GM12878 (cell line): ENCODE measurements around the gene ANKRD33. TPM values are rescaled to one million over a fixed set of nuclear protein-coding genes. Genes with fewer than 3 reads are reported as not detected.

Source experiments
- ATAC-seq: fragments of 200-7000 bp; cut with Tn5 transposase; 3 replicates; pipeline ENCODE4 v1.9.1; 2020; ENCODE audit warnings: mild to moderate bottlenecking, moderate library complexity
- BruUV-seq: library from RNA; stranded (reverse); fragments of 400-500 nt; replicated peaks from 2 replicates; lab custom pipeline; 2021; lab: Mats Ljungman, UMichigan
- CTCF ChIA-PET: fragments of 300-600 bp; sonication (Branson Sonifier 250); formaldehyde crosslinking; extraction: SDS; loops from one replicate; lab custom pipeline; 2021; ENCODE audit warnings: inconsistent platforms; lab: Yijun Ruan, JAX
- POLR2A ChIA-PET: fragments of 350-600 bp; formaldehyde crosslinking; extraction: SDS; loops from one replicate; lab custom pipeline; 2021; ENCODE audit warnings: inconsistent platforms; lab: Charles Lee
- RAD21 ChIA-PET: fragments of 300-600 bp; sonication (Branson Sonifier 250); formaldehyde crosslinking; loops from one replicate; lab custom pipeline; 2023; ENCODE audit warnings: antibody characterized with exemption; ENCODE audit not compliant: unreplicated experiment; lab: Charles Lee
- SMC1A ChIA-PET: fragments of 300-600 bp; sonication (Branson Sonifier 250); formaldehyde crosslinking; loops from one replicate; lab custom pipeline; 2023; ENCODE audit not compliant: unreplicated experiment, uncharacterized antibody; lab: Charles Lee
- DNase-seq: peaks from one replicate; pipeline ENCODE4 v3.0.0-alpha.2; 2011; ENCODE audit warnings: low read depth, low spot score
- FAIRE-seq: peaks from 3 replicates; lab custom pipeline; 2011; peaks lifted over from hg19 to GRCh38; lab: Jason Lieb, UNC
- H2AFZ ChIP-seq: 2 replicates; pipeline ENCODE4 v1.6.0; 2011; ENCODE audit warnings: low read depth, low read length, control low read depth; ENCODE audit not compliant: control insufficient read depth
- H3K27ac ChIP-seq: 2 replicates; pipeline ENCODE4 v1.5.1; 2011; ENCODE audit warnings: control low read depth; ENCODE audit not compliant: control insufficient read depth, insufficient read depth
- H3K27me3 ChIP-seq, 2 experiments: replicated peaks in 1 of 2; 2 replicates each; pipeline versions ENCODE4 v1.6.0 to v1.6.1; 2011; ENCODE audit warnings: low read length in 1 of 2; ENCODE audit not compliant: control insufficient read depth in 2 of 2, insufficient read depth in 2 of 2
- H3K36me3 ChIP-seq, 2 experiments: 2 replicates each; pipeline ENCODE4 v1.5.1; 2011; ENCODE audit warnings: low read length in 1 of 2; ENCODE audit not compliant: control insufficient read depth in 2 of 2, insufficient read depth in 2 of 2
- H3K4me1 ChIP-seq: 2 replicates; pipeline ENCODE4 v1.6.1; 2011; ENCODE audit warnings: mild to moderate bottlenecking, low read length, moderate library complexity, mixed read lengths; ENCODE audit not compliant: control insufficient read depth, insufficient read depth
- H3K4me2 ChIP-seq: 2 replicates; pipeline ENCODE4 v1.6.0; 2011; ENCODE audit warnings: control low read depth; ENCODE audit not compliant: control insufficient read depth, insufficient read depth
- H3K4me3 ChIP-seq: fragments of 200-600 bp; sonication (generic); 2 replicates; pipeline ENCODE4 v1.5.1; 2016
- H3K79me2 ChIP-seq: 2 replicates; pipeline ENCODE4 v1.6.0; 2011; ENCODE audit warnings: low read length; ENCODE audit not compliant: control insufficient read depth, insufficient read depth
- H3K9ac ChIP-seq: 2 replicates; pipeline ENCODE4 v1.8.0; 2011; ENCODE audit warnings: low read length, control low read depth, mixed read lengths; ENCODE audit not compliant: control insufficient read depth, insufficient read depth
- H3K9me3 ChIP-seq: replicated peaks from 3 replicates; pipeline ENCODE4 v1.5.1; 2011; ENCODE audit warnings: mild to moderate bottlenecking, low read length; ENCODE audit not compliant: control insufficient read depth, insufficient read depth
- H4K20me1 ChIP-seq: 2 replicates; pipeline ENCODE4 v1.6.0; 2011; ENCODE audit not compliant: control insufficient read depth, insufficient read depth
- BACH1 ChIP-seq: fragments of 450-650 bp; IDR thresholded peaks from 2 replicates; pipeline ENCODE4 v1.6.1; 2017; ENCODE audit warnings: mild to moderate bottlenecking, borderline replicate concordance
- CEBPB ChIP-seq, 2 experiments: fragments of 150-350 bp in 1 of 2; IDR thresholded peaks; 2 replicates each; pipeline ENCODE4 v1.6.1; 2012 to 2014; ENCODE audit warnings: low read depth in 2 of 2, low read length in 2 of 2, borderline replicate concordance in 1 of 2, inconsistent platforms in 1 of 2
- CEBPZ ChIP-seq: fragments of 150-350 bp; IDR thresholded peaks from 2 replicates; pipeline ENCODE4 v1.6.1; 2016; ENCODE audit warnings: low read depth, low read length
- CREB1 ChIP-seq: IDR thresholded peaks from 2 replicates; pipeline ENCODE4 v1.6.1; 2012; ENCODE audit warnings: low read depth, mild to moderate bottlenecking, inconsistent platforms
- NBN ChIP-seq: fragments of 450-650 bp; IDR thresholded peaks from 2 replicates; pipeline ENCODE4 v1.6.1; 2016
- PAX5 ChIP-seq: IDR thresholded peaks from 2 replicates; pipeline ENCODE4 v1.6.1; 2011; ENCODE audit warnings: low read depth, low read length, borderline replicate concordance
- PKNOX1 ChIP-seq: fragments of 450-650 bp; IDR thresholded peaks from 2 replicates; pipeline ENCODE4 v1.6.1; 2016; ENCODE audit warnings: mild to moderate bottlenecking
- RB1 ChIP-seq: fragments of 450-650 bp; formaldehyde crosslinking; IDR thresholded peaks from 2 replicates; pipeline ENCODE4 v1.6.1; 2017; ENCODE audit warnings: mild to moderate bottlenecking, borderline replicate concordance
- RELA ChIP-seq: fragments of 450-650 bp; IDR thresholded peaks from 2 replicates; pipeline ENCODE4 v1.8.0; 2014; ENCODE audit warnings: borderline replicate concordance; ENCODE audit not compliant: partially characterized antibody
- SRF ChIP-seq, 2 experiments: IDR thresholded peaks; 2 replicates each; pipeline ENCODE4 v1.6.1; 2011; ENCODE audit warnings: low read depth in 2 of 2, low read length in 2 of 2, mild to moderate bottlenecking in 1 of 2, moderate library complexity in 1 of 2
- ZNF687 ChIP-seq: fragments of 450-650 bp; IDR thresholded peaks from 2 replicates; pipeline ENCODE4 v1.6.1; 2017; ENCODE audit warnings: mild to moderate bottlenecking, moderate library complexity
- WGBS: methylation state at CpG from one replicate; pipeline ENCODE4 v1.1.6; 2016; ENCODE audit warnings: low lambda C conversion rate; ENCODE audit not compliant: insufficient replicate concordance, insufficient coverage; ENCODE audit errors: missing lambda C conversion rate; 5-methylcytosine and 5-hydroxymethylcytosine counted together
- in situ Hi-C: fragments of 300-500 bp; cut with MboI; formaldehyde crosslinking; loops from 9 replicates; pipeline ENCODE4 v1.14.3; 2018; ENCODE audit warnings: mixed read lengths
- intact Hi-C: fragments of 100-400 bp; cut with micrococcal nuclease; formaldehyde crosslinking; loops from one replicate; pipeline ENCODE4 v1.14.2; 2022; ENCODE audit not compliant: unreplicated experiment
- polyA plus RNA-seq, 11 experiments: library from polyadenylated mRNA; depleted of rRNA in 4 of 11; unstranded in 6 of 11; stranded (reverse) in 5 of 11; fragments of >200 nt; fragmentation: Nextera tagmentation in 4 of 11; fragmentation: Illumina TruSeq in 1 of 11; extraction: Ambion mirVana in 4 of 11; extraction: Trizol in 1 of 11; gene quantifications; 1 replicate in 1 of 11; 2 replicates in 10 of 11; pipeline versions ENCODE4 v1.2.1 to v1.2.3, GENCODE V29; 2011 to 2016; ENCODE audit warnings: inconsistent platforms in 2 of 11, missing spikeins in 2 of 11, low read depth in 1 of 11
- total RNA-seq, 4 experiments: library from RNA; depleted of rRNA in 3 of 4; stranded (reverse); fragments of >200 nt in 3 of 4; fragmentation: Illumina TruSeq in 1 of 4; extraction: Trizol in 1 of 4; gene quantifications; 2 replicates each; pipeline versions ENCODE4 v1.2.1 to v1.2.3, GENCODE V29; 2013 to 2021

The ANKRD33 gene
- total and polyA plus RNA-seq, 10 of the 15 experiments (the other 5 are each of a cell fraction or from before 2014, with no cell fraction given) = not detected

GRCh38 chr12:51888316-51889215 lies 663 bp downstream of the ANKRD33 start:
- no peak for FAIRE-seq
- WGBS = 34% methylated on average over 15 of the region's 15 CpGs
- Histone ChIP-seq H3K4me2 (no peak overlapping the region), H3K9ac (no peak overlapping the region), H3K27ac (no peak overlapping the region), H3K4me3 (no peak overlapping the region), H4K20me1 (no peaks in the 10 kb centered on the region), H3K4me1 (no peaks in the 10 kb centered on the region), H2AFZ (no peak overlapping the region), H3K27me3 (no peaks in the 10 kb centered on the region), H3K9me3 (no peaks in the 10 kb centered on the region; the same call in 2 of the 3 replicates), H3K36me3 (no peaks in the 10 kb centered on the region), H3K79me2 (no peaks in the 10 kb centered on the region)
- in situ Hi-C loops = no loop called here
- ChIA-PET RAD21 (no interaction called here), CTCF (no interaction called here), SMC1A (no interaction called here), POLR2A (no interaction called here)
- no peak for DNase-seq
- no TSS peak for BruUV-seq
- TF ChIP-seq CREB1 (no peak), RELA (no peak), NBN (no peak), CEBPB (IDR thresholded peaks at IDR 0.05; ENCODE audit: borderline replicate concordance in 1 of 2, low read depth in 2 of 2, low read length in 2 of 2) (no peak), PKNOX1 (no peak), PAX5 (no peak), CEBPZ (no peak), RB1 (no peak), ZNF687 (no peak), BACH1 (no peak), SRF (IDR thresholded peaks at IDR 0.05; ENCODE audit: low read depth in 2 of 2, low read length in 2 of 2) (no peak)
- no peak for ATAC-seq
- intact Hi-C loops = no loop called here
